Calu3 (cell line): ENCODE data around the gene WNT5B. TPM values are rescaled to one million over a fixed set of nuclear protein-coding genes. Genes with fewer than 3 reads are reported as not detected.

Experiments used
- Bru-seq: library from RNA; stranded (reverse); fragments of 400-500 nt; gene quantifications from one replicate; lab custom pipeline; 2021; lab: Mats Ljungman, UMichigan
- BruChase-seq, 2 experiments: library from RNA; stranded (reverse); fragments of 400-500 nt; gene quantifications; one replicate each; lab custom pipeline; 2021; lab: Mats Ljungman, UMichigan
- BruUV-seq: library from RNA; stranded (reverse); fragments of 400-500 nt; replicated peaks from 2 replicates; lab custom pipeline; 2021; lab: Mats Ljungman, UMichigan
- CTCF ChIA-PET: fragments of 300-600 bp; sonication (Branson Sonifier 250); formaldehyde crosslinking; loops from one replicate; lab custom pipeline; 2022; ENCODE audit warnings: antibody characterized with exemption; lab: Charles Lee
- DNase-seq: peaks from one replicate; pipeline ENCODE4 v3.0.0; 2022
- H3K27ac Mint-ChIP-seq: one replicate; pipeline ENCODE4 v1.8.0; 2022; ENCODE audit warnings: mixed read lengths; ENCODE audit not compliant: unreplicated experiment
- H3K27me3 Mint-ChIP-seq: one replicate; pipeline ENCODE4 v1.8.0; 2022; ENCODE audit warnings: mixed read lengths; ENCODE audit not compliant: unreplicated experiment
- H3K36me3 Mint-ChIP-seq: one replicate; pipeline ENCODE4 v1.8.0; 2022; ENCODE audit warnings: mild to moderate bottlenecking, moderate library complexity, mixed read lengths; ENCODE audit not compliant: insufficient read depth, unreplicated experiment
- H3K4me1 Mint-ChIP-seq: one replicate; pipeline ENCODE4 v1.8.0; 2022; ENCODE audit warnings: mild to moderate bottlenecking, low read depth, mixed read lengths; ENCODE audit not compliant: unreplicated experiment
- H3K4me3 Mint-ChIP-seq: one replicate; pipeline ENCODE4 v1.8.0; 2022; ENCODE audit warnings: mild to moderate bottlenecking, low read depth, moderate library complexity, mixed read lengths; ENCODE audit not compliant: unreplicated experiment
- H3K9me3 Mint-ChIP-seq: one replicate; pipeline ENCODE4 v1.8.0; 2022; ENCODE audit warnings: low read depth, mixed read lengths; ENCODE audit not compliant: unreplicated experiment
- CTCF ChIP-seq: fragments of 200-600 bp; IDR thresholded peaks from one replicate; pipeline ENCODE4 v1.8.0; 2022; ENCODE audit warnings: antibody characterized with exemption; ENCODE audit not compliant: unreplicated experiment
- intact Hi-C: fragments of 100-400 bp; cut with micrococcal nuclease; formaldehyde crosslinking; loops from one replicate; pipeline ENCODE4 v1.10.0; 2022; ENCODE audit not compliant: unreplicated experiment
- long read RNA-seq: library from polyadenylated mRNA; stranded (forward); transcript quantifications from one replicate; pipeline ENCODE4 v2.0.0, GENCODE V29; 2022
- total RNA-seq: library from RNA; stranded (reverse); gene quantifications from 2 replicates; pipeline ENCODE4 v1.2.3, GENCODE V29; 2022

WNT5B gene
- total RNA-seq (0.24 TPM in 1 of 2 replicates, not detected in the other), Bru-seq, nascent RNA (percentile 10 among the genes with signal in this experiment), BruChase-seq, experiment 1, labeled RNA remaining after a 6-hour chase (percentile 13 among the genes with signal in this experiment), BruChase-seq, experiment 2, labeled RNA remaining after a 2-hour chase (percentile 10 among the genes with signal in this experiment)
- long read RNA-seq, partial matches to known transcripts, result 0 of 4 reads
- long read RNA-seq, other reads (novel, unspliced or antisense), result 4 of 4 reads

GRCh38 chr12:1628666-1629337 is at the start of gene WNT5B:
WNT5B (plus strand) TSS chr12:1629231; CDS start chr12:1631355, 2,124 bp downstream.
- Mint-ChIP-seq H3K9me3 (no peaks in the 10 kb centered on the region), H3K27ac (no peak within 1 kb of the TSS), H3K4me3 (peak within 1 kb of the TSS; percentile 71), H3K4me1 (peaks cover 12% of the 10 kb centered on the region), H3K36me3 (peaks cover 14% of the 10 kb centered on the region), H3K27me3 (peaks cover 86% of the 10 kb centered on the region)
- CTCF ChIA-PET, result interaction anchor here (0.6 to 1.6 kb wide), 6 partner anchors 20 to 1177 kb away, joined by 3 to 8 read pairs (median 4); no protein-coding TSS in a partner anchor
- DNase-seq, result no peak
- intact Hi-C loops, result no loop called here
- no peak for TF ChIP-seq CTCF
- BruUV-seq, result no TSS peak

- Mint-ChIP-seq H3K9me3 (no peaks in the 10 kb centered on the region), H3K36me3 (no peaks in the 10 kb centered on the region), H3K4me1 (peaks cover 23% of the 10 kb centered on the region), H3K27ac (no peak overlapping the region), H3K4me3 (no peak overlapping the region), H3K27me3 (no peaks in the 10 kb centered on the region)
- CTCF ChIA-PET, result no interaction called here
- DNase-seq, result no peak
- TF ChIP-seq CTCF, result no peak
- BruUV-seq, result no TSS peak
- intact Hi-C loops, result loop anchor here (5.0 to 10.0 kb wide), 2 partner anchors 303 to 365 kb away; no protein-coding TSS in a partner anchor
These were observed 49.2 kb upstream of the WNT5B start for GRCh38 chr12:1579651-1580435.

- no TSS peak for BruUV-seq
- Mint-ChIP-seq H3K4me1 (peaks cover 16% of the 10 kb centered on the region), H3K27ac (no peak overlapping the region), H3K27me3 (no peaks in the 10 kb centered on the region), H3K36me3 (no peaks in the 10 kb centered on the region), H3K4me3 (no peak overlapping the region), H3K9me3 (no peaks in the 10 kb centered on the region)
- DNase-seq, result no peak
- intact Hi-C loops, result loop anchor here (10.0 kb wide), 1 partner anchor 366 kb away; no protein-coding TSS in a partner anchor
- CTCF ChIA-PET, result no interaction called here
- no peak for TF ChIP-seq CTCF
These were observed 48.5 kb upstream of the WNT5B start for GRCh38 chr12:1580526-1580925.
